GM19463 (cell line): ENCODE measurements around the gene PRKCE.

Source experiments
- ATAC-seq: cut with Tn5 transposase; IDR thresholded peaks from one replicate; pipeline ENCODE4 v1.9.1; 2021; ENCODE audit warnings: mild to moderate bottlenecking, moderate library complexity; ENCODE audit not compliant: unreplicated experiment

The PRKCE gene

DNA sequence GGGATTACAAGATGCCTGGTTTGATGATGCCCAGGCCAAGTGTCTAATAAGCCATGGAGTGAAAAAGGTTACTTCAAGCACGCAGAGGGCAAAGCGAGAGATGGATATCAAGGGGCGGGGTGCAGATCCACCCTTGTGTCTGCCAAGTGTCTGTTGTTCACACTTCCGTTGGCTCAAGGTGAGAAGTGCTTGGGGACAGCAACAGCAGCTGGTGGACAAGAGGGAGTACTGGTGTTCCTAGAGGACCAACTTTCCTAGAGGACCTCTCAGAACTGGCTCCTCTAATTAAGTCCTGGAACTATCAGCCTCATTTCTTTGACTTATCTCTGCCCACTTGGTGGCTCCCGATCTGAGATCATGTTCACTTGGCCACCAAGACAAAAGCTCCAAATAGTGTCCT is 299.1 kb downstream of the PRKCE start:
- no peak for ATAC-seq

DNA sequence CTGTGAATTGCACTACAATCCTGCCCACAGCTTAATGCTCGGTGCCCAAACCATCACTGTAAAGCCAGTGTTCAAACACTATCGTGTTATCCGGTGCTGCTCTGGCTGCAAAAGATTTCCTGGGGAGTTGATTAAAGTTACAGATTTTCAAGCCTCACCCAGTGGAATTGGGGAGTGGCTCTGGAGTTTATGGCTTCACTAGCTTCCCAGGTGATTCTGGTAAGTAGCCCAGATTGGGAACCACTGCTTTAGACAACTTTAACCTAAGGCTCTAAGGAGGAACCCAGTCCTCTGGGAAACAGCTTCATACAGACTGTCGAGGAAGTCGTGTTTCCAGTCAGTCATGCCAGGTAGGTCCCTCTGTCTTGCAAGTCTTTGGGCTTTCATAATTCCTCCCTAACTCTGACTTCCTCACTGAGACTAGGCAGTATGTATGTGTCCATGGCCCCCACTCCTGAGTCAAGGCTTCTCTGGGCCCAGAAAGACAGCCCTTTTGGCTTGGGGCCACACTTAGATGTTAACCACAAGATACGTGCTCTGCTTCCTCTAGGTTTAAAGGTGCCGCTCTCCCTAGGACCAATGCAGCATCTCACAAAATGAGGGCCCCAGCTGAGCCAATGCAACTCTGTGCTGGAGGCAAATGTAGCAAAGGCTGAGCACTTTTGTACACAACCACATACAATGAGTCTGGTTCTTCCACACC is 299.7 kb downstream of the PRKCE start:
- ATAC-seq = no peak

DNA sequence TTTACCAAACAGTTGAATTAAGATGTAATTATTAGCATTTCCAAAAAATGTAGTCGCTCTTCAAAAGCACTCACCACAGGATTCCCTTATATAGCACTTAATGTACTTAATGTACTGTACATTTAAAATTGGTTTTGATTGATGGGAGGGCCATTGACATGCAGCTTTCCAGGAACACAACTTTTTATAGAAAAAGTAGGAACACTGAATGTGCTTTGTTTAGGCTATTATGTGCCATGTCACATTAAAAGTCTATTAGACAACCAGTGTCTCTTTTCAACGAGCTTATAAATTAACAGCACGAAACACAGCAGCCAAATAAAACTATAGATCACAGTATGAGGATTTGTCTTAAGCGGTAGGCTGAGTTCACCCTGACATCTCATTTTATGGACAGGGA is 301.1 kb downstream of the PRKCE start:
- ATAC-seq = no peak

GRCh38 chr2:45953376-45954027 is 302.0 kb downstream of the PRKCE start:
- no peak for ATAC-seq

- no peak for ATAC-seq
Measured at GRCh38 chr2:45954233-45954850, 302.9 kb downstream of the PRKCE start.

DNA sequence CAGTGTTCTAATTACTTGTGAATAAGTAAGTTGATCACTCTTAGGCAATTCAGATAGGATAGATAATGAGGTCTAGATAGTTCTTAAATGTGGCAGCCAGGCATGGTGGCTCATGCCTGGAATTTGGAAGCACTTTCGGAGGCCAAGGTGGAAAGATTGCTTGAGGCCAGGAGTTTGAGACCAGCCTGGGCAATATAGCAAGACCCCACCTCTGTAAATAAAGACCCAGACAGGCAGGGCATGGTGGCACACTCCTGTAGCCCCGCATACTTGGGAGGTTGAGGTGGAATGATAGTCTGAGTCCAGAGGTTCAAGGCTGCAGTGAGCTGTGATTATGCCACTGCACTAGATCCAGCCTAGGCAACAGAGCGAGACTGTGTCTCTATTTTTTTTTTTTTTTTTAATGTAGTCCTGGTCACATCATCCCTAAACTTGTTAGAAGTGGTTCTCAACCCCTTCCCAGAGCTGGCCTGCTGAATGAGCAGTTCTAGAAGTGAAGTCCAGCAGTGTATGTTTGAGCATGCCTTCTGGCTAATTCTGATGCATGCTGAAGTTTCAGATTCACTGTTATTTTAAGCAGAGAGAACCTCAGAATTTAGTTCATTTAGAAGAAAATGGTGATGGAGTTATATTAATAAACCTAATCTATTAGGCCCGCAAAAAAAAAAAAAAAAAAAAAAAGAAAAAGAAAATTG is 306.2 kb downstream of the PRKCE start:
- ATAC-seq = no peak

- no peak for ATAC-seq
Measured at GRCh38 chr2:45960057-45960863, 308.8 kb downstream of the PRKCE start.

DNA sequence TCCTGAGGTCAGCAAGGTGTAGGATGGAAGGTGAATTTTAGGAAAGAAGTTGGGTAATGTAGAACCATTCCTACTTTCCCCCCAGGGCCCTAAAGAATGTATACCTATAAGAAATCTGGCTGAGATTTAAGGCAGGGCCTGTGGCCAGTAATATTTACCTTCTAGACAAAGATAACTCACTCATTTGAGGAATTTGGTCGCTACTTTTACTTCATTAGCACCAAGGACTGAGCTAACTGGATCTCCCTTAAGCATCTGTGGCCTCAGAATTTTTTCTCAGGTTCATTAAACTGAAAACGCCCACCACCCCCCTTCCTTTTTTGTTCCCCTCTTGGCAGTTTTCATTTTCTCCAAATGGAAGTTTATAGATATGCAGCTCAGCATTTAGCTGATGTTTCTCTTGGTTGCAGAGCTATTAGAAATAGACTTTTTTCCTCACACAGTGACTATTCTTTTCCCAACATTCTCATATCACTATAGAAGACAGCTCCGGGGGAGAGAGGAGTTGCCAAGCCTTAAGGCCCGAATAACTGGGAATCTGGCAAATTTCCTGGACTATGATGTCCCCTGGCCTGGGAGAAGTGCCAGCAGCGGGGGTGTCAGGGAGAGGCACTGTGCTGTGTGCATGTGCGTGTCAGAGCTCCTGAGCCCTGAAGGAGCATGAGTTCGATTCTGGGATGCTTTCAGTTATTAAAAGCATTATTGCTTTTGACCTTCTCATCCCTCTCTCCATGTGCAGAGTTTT is 310.9 kb downstream of the PRKCE start:
- ATAC-seq = no peak

- no peak for ATAC-seq
Measured at GRCh38 chr2:45963816-45964215, 312.3 kb downstream of the PRKCE start.

GRCh38 chr2:45964223-45964841 is 312.9 kb downstream of the PRKCE start:
- no peak for ATAC-seq

GRCh38 chr2:45964906-45965305 is 313.4 kb downstream of the PRKCE start:
- no peak for ATAC-seq

GRCh38 chr2:45965871-45966498 is 314.5 kb downstream of the PRKCE start:
- ATAC-seq = no peak

GRCh38 chr2:45968946-45969584 is 317.6 kb downstream of the PRKCE start:
- ATAC-seq = no peak

GRCh38 chr2:45973426-45973825 is 322.0 kb downstream of the PRKCE start:
- ATAC-seq = no peak

DNA sequence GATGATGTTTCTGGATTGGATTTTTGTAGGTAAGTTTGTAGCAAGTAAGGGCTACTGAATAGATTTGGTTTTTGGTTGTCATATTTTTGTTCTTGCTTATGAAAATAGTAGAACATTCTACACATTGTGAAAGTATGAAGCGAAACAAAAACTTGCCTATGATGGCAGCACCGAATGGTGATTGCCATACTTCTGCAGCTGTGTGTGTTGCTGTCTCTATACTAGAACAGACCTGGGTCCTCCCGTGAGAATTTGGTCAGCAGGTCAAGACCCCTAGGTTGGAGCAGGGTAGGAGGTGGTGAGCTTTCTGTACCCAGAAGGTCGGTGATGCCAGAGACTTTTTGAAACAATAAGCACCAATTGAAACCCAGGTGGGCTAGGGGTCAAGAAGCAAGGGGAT is 322.6 kb downstream of the PRKCE start:
- peak; percentile 67 for ATAC-seq

GRCh38 chr2:45974762-45975408 is 323.4 kb downstream of the PRKCE start:
- ATAC-seq = peak; percentile 83

- no peak for ATAC-seq
Measured at GRCh38 chr2:45975752-45976517, 324.5 kb downstream of the PRKCE start.
